Measurements from ENCODE around the gene ZG16B. TPM values are rescaled to one million over a fixed set of nuclear protein-coding genes. Genes with fewer than 3 reads are reported as not detected.

ZG16B gene
- total and polyA plus RNA-seq, 2 donors (not counting 1 experiment from before 2014, with no cell fraction given): not detected

DNA sequence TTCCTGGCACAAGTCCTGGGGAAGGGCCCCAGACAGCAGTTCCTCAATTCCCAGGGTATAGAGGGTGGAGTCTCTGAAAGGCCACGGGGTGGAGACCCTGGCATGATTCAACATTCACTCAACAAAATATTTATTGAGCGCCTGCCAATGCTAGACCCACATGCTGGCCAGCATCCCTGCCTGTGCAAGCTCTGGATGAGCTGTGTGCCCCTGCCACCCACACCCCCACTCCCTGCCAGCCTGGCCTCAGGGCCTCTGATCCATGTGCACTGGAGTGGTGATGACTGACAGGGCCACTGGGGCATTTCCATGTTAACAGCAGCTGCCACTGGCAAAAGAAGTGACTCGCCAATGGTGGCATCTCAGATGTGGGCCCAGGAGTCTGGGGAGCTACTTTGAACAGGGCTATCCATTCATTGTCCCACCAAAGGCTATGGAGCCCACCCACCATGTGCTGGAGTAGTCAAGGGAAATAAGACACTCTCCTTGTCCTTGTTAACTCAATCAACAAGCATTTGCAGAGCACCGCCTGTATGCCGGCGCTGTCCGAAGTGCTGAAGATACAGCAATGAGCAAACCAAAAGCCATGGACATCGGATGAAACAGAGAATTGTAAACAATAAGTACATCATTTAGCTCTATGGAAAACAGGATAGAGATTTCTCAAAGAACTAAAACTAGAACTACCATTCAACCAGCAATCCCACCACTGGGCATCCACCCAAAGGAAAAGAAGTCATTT lies 30.9 kb downstream of the ZG16B start:
- no peaks in the 10 kb centered on the region for H3K9me3 Mint-ChIP-seq (ENCODE audit: insufficient read depth)

DNA sequence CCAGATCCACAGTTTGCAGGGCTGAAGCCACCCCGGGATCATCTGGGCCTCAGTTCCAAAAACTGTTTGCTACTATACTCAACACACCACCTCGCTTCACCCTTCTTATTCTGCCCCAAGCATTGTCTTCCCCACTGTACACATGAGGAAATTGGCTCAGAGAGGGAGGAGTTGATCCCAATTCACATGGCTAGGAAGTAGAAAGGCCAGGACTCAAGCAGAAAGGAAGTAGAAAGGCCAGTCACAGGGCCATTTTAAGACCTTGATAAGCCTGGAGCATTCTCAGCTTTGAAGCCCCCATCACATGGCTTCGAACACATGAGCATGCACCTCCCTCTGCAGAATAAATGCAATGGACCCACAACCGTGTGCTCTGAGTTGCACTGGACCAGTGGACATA lies 35.5 kb downstream of the ZG16B start:
- no peak overlapping the region for H3K27ac ChIP-seq (ENCODE audit: low read length in 2 of 2)
- H3K4me3 Mint-ChIP-seq: no peak overlapping the region
- H3K27me3 Mint-ChIP-seq: peaks cover 15% of the 10 kb centered on the region
- 80% methylated on average over 1 of the region's 4 CpGs for WGBS (ENCODE audit: insufficient coverage)
- ChIA-PET POLR2A (no interaction called here), CTCF (interaction anchor here (0.7 to 1.8 kb wide), 2 partner anchors 10 to 62 kb away, joined by 3 to 5 read pairs; no protein-coding TSS in a partner anchor)
- no peaks in the 10 kb centered on the region for H3K79me2 ChIP-seq (ENCODE audit: control insufficient read depth, insufficient read depth, low read length)
- H3K4me3 ChIP-seq (ENCODE audit: control extremely low read depth in 1 of 5, extremely low read depth in 1 of 5, insufficient read depth in 1 of 5, low read depth in 2 of 5, low read length in 4 of 5): no peak overlapping the region
- TF ChIP-seq, protein P1, sequence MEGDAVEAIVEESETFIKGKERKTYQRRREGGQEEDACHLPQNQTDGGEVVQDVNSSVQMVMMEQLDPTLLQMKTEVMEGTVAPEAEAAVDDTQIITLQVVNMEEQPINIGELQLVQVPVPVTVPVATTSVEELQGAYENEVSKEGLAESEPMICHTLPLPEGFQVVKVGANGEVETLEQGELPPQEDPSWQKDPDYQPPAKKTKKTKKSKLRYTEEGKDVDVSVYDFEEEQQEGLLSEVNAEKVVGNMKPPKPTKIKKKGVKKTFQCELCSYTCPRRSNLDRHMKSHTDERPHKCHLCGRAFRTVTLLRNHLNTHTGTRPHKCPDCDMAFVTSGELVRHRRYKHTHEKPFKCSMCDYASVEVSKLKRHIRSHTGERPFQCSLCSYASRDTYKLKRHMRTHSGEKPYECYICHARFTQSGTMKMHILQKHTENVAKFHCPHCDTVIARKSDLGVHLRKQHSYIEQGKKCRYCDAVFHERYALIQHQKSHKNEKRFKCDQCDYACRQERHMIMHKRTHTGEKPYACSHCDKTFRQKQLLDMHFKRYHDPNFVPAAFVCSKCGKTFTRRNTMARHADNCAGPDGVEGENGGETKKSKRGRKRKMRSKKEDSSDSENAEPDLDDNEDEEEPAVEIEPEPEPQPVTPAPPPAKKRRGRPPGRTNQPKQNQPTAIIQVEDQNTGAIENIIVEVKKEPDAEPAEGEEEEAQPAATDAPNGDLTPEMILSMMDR (IDR thresholded peaks at IDR 0.05): no peak
- no peak for TF ChIP-seq EZH2 (IDR thresholded peaks at IDR 0.05; ENCODE audit: borderline replicate concordance, insufficient read depth, low read depth, low read length, poor library complexity, severe bottlenecking)
- H3K9me3 ChIP-seq (ENCODE audit: control extremely low read depth in 1 of 3, control insufficient read depth in 2 of 3, insufficient read depth in 1 of 3, low read length in 2 of 3): peaks cover 0 to 5% (median 0%) of the 10 kb centered on the region in 3 donors
- ATAC-seq (ENCODE audit: low read depth) (no peak), DNase-seq (no peak)
- H3K36me3 ChIP-seq (replicated peaks in 1 of 2; ENCODE audit: control extremely low read depth in 1 of 2, control insufficient read depth in 1 of 2, extremely low read depth in 1 of 2, insufficient read depth in 2 of 2, low read length in 1 of 2): no peaks in the 10 kb centered on the region
- intact Hi-C loops (cut with micrococcal nuclease): loop anchor here (5.0 to 10.0 kb wide), 2 partner anchors 91 to 193 kb away; partner anchors contain the start of gene ELOB
- no peaks in the 10 kb centered on the region for H3K9me3 Mint-ChIP-seq (ENCODE audit: insufficient read depth)
- H3K27me3 ChIP-seq (replicated peaks in 1 of 4; ENCODE audit: control extremely low read depth in 1 of 4, control insufficient read depth in 3 of 4, insufficient read depth in 4 of 4, low read length in 3 of 4): peaks cover 0 to 3% (median 1%) of the 10 kb centered on the region in 4 experiments
- peaks cover 0 to 10% of the 10 kb centered on the region in 2 donors for H3K4me1 ChIP-seq (ENCODE audit: control insufficient read depth in 2 of 2, insufficient read depth in 2 of 2, low read length in 2 of 2)
- H2AFZ ChIP-seq (ENCODE audit: insufficient read depth, low read depth, low read length, poor library complexity, severe bottlenecking): no peak overlapping the region
- H3K27ac Mint-ChIP-seq: no peak overlapping the region
- peaks cover 9% of the 10 kb centered on the region for H3K4me1 Mint-ChIP-seq
- no peaks in the 10 kb centered on the region for H4K20me1 ChIP-seq (ENCODE audit: control insufficient read depth, insufficient read depth, low read length, poor library complexity, severe bottlenecking)
- H3K4me2 ChIP-seq (replicated peaks; ENCODE audit: low read depth, low read length, poor library complexity, severe bottlenecking): no peak overlapping the region
- H3K9ac ChIP-seq (ENCODE audit: low read length): no peak overlapping the region

More for the DNA sequence above, 30.9 kb downstream of the ZG16B start:
- Histone ChIP-seq H3K79me2 (ENCODE audit: control insufficient read depth, insufficient read depth, low read length) (no peaks in the 10 kb centered on the region), H3K4me2 (replicated peaks; ENCODE audit: low read depth, low read length, poor library complexity, severe bottlenecking) (no peak overlapping the region), H3K9ac (ENCODE audit: low read length) (no peak overlapping the region), H3K4me1 (ENCODE audit: control insufficient read depth in 2 of 2, insufficient read depth in 2 of 2, low read length in 2 of 2) (peaks cover 13 to 14% of the 10 kb centered on the region in 2 donors), H2AFZ (ENCODE audit: insufficient read depth, low read depth, low read length, poor library complexity, severe bottlenecking) (no peak overlapping the region), H3K4me3 (ENCODE audit: control extremely low read depth in 1 of 5, extremely low read depth in 1 of 5, insufficient read depth in 1 of 5, low read depth in 2 of 5, low read length in 4 of 5) (no peak overlapping the region), H4K20me1 (ENCODE audit: control insufficient read depth, insufficient read depth, low read length, poor library complexity, severe bottlenecking) (no peaks in the 10 kb centered on the region), H3K9me3 (ENCODE audit: control extremely low read depth in 1 of 3, control insufficient read depth in 2 of 3, insufficient read depth in 1 of 3, low read length in 2 of 3) (peaks cover 0 to 20% (median 0%) of the 10 kb centered on the region in 3 donors), H3K27ac (ENCODE audit: low read length in 2 of 2) (no peak overlapping the region), H3K27me3 (replicated peaks in 1 of 4; ENCODE audit: control extremely low read depth in 1 of 4, control insufficient read depth in 3 of 4, insufficient read depth in 4 of 4, low read length in 3 of 4) (peaks cover 0 to 38% (median 14%) of the 10 kb centered on the region in 4 experiments), H3K36me3 (replicated peaks in 1 of 2; ENCODE audit: control extremely low read depth in 1 of 2, control insufficient read depth in 1 of 2, extremely low read depth in 1 of 2, insufficient read depth in 2 of 2, low read length in 1 of 2) (no peaks in the 10 kb centered on the region)
- POLR2A ChIA-PET: no interaction called here
- Mint-ChIP-seq H3K4me3 (no peak overlapping the region), H3K27me3 (peaks cover 26% of the 10 kb centered on the region), H3K4me1 (peaks cover 4% of the 10 kb centered on the region), H3K27ac (no peak overlapping the region)
- ATAC-seq (ENCODE audit: low read depth) (no peak), DNase-seq (no peak)
- TF ChIP-seq, protein P1 (IDR thresholded peaks at IDR 0.05): no peak
- no peak for TF ChIP-seq EZH2 (IDR thresholded peaks at IDR 0.05; ENCODE audit: borderline replicate concordance, insufficient read depth, low read depth, low read length, poor library complexity, severe bottlenecking)
- CTCF ChIA-PET: no interaction called here
- intact Hi-C loops (cut with micrococcal nuclease): loop anchor here (10.0 kb wide), 1 partner anchor 86 kb away; the partner anchor contains the start of gene ELOB
- 73% methylated on average over 3 of the region's 8 CpGs for WGBS (ENCODE audit: insufficient coverage)
